SK-N-SH treated with all-trans-retinoic acid at 6 μM for 48 hours (cell line): ENCODE results near the gene FAM47E.

Experiments
- ATAC-seq: fragments of 200-7000 bp; cut with Tn5 transposase; 3 replicates; pipeline ENCODE4 v1.9.1; 2020; ENCODE audit warnings: mild to moderate bottlenecking, moderate library complexity
- ARNTL ChIP-seq: fragments of 450-650 bp; formaldehyde crosslinking; IDR thresholded peaks from 2 replicates; pipeline ENCODE4 v1.5.0; 2020; ENCODE audit warnings: low read depth, mild to moderate bottlenecking, moderate library complexity, borderline replicate concordance
- BACH2 ChIP-seq: fragments of 250-450 bp; sonication (Bioruptor Pico); IDR thresholded peaks from 2 replicates; pipeline ENCODE4 v1.9.0; 2021; ENCODE audit warnings: mild to moderate bottlenecking, borderline replicate concordance
- CSDC2 ChIP-seq: fragments of 250-450 bp; sonication (Bioruptor Pico); IDR thresholded peaks from 2 replicates; pipeline ENCODE4 v1.5.0; 2020; ENCODE audit warnings: mild to moderate bottlenecking, moderate library complexity
- ESRRG ChIP-seq: fragments of 250-450 bp; sonication (Bioruptor Pico); IDR thresholded peaks from 2 replicates; pipeline ENCODE4 v1.6.1; 2021; ENCODE audit warnings: mild to moderate bottlenecking
- GLIS3 ChIP-seq: fragments of 250-450 bp; sonication (Bioruptor Pico); IDR thresholded peaks from 2 replicates; pipeline ENCODE4 v1.5.0; 2020; ENCODE audit warnings: mild to moderate bottlenecking, moderate library complexity
- ISL1 ChIP-seq: fragments of 250-450 bp; sonication (Bioruptor Pico); IDR thresholded peaks from 2 replicates; pipeline ENCODE4 v2.1.2; 2022; ENCODE audit warnings: mild to moderate bottlenecking, moderate library complexity
- OSR1 ChIP-seq: fragments of 250-450 bp; sonication (Bioruptor Pico); IDR thresholded peaks from 2 replicates; pipeline ENCODE4 v1.8.0; 2022; ENCODE audit warnings: moderate library complexity, mild to moderate bottlenecking, inconsistent platforms
- PPARA ChIP-seq: fragments of 250-450 bp; sonication (Bioruptor Pico); IDR thresholded peaks from 2 replicates; pipeline ENCODE4 v1.5.0; 2020; ENCODE audit warnings: mild to moderate bottlenecking, borderline replicate concordance
- RARB ChIP-seq: fragments of 250-450 bp; sonication (Bioruptor Pico); IDR thresholded peaks from 2 replicates; pipeline ENCODE4 v1.8.0; 2021; ENCODE audit warnings: mild to moderate bottlenecking, moderate library complexity
- SNAI2 ChIP-seq: fragments of 250-450 bp; sonication (Bioruptor Pico); IDR thresholded peaks from 2 replicates; pipeline ENCODE4 v1.5.0; 2020; ENCODE audit warnings: mild to moderate bottlenecking, moderate library complexity
- TOX ChIP-seq: fragments of 250-450 bp; sonication (Bioruptor Pico); IDR thresholded peaks from 2 replicates; pipeline ENCODE4 v1.8.0; 2021; ENCODE audit warnings: mild to moderate bottlenecking, moderate library complexity, borderline replicate concordance
- ZC3H10 ChIP-seq: fragments of 250-450 bp; sonication (Bioruptor Pico); IDR thresholded peaks from 2 replicates; pipeline ENCODE4 v1.5.1; 2021; ENCODE audit warnings: mild to moderate bottlenecking, moderate library complexity
- ZFP3 ChIP-seq: fragments of 250-450 bp; sonication (Bioruptor Pico); IDR thresholded peaks from 2 replicates; pipeline ENCODE4 v1.5.0; 2020; ENCODE audit warnings: mild to moderate bottlenecking, moderate library complexity
- ZFP30 ChIP-seq: fragments of 450-650 bp; formaldehyde crosslinking; IDR thresholded peaks from 2 replicates; pipeline ENCODE4 v1.5.0; 2022; ENCODE audit warnings: mild to moderate bottlenecking, moderate library complexity
- ZNF565 ChIP-seq: fragments of 450-650 bp; formaldehyde crosslinking; conservative IDR thresholded peaks from 2 replicates; pipeline ENCODE4 v1.5.0; 2020; ENCODE audit warnings: low read depth, mild to moderate bottlenecking, moderate library complexity
- ZNF70 ChIP-seq: fragments of 450-650 bp; formaldehyde crosslinking; IDR thresholded peaks from 2 replicates; pipeline ENCODE4 v1.5.0; 2020; ENCODE audit warnings: mild to moderate bottlenecking, moderate library complexity
- ZNF8 ChIP-seq: fragments of 450-650 bp; formaldehyde crosslinking; IDR thresholded peaks from 2 replicates; pipeline ENCODE4 v1.5.0; 2020; ENCODE audit warnings: mild to moderate bottlenecking, moderate library complexity
- TF ChIP-seq, protein P1 (sequence below): fragments of 250-450 bp; sonication (Bioruptor Pico); IDR thresholded peaks from 2 replicates; pipeline ENCODE4 v1.5.0; 2020; ENCODE audit warnings: mild to moderate bottlenecking, moderate library complexity
- TF ChIP-seq, protein P2 (sequence below): fragments of 250-450 bp; sonication (Bioruptor Pico); IDR thresholded peaks from 2 replicates; pipeline ENCODE4 v1.5.1; 2020; ENCODE audit warnings: low read depth, mild to moderate bottlenecking, moderate library complexity
- TF ChIP-seq, protein P3 (sequence below): fragments of 250-450 bp; sonication (Bioruptor Pico); IDR thresholded peaks from 2 replicates; pipeline ENCODE4 v1.8.0; 2020; ENCODE audit warnings: mild to moderate bottlenecking, moderate library complexity, borderline replicate concordance
- TF ChIP-seq, protein P4 (sequence below): fragments of 250-450 bp; sonication (Bioruptor Pico); IDR thresholded peaks from 2 replicates; pipeline ENCODE4 v1.8.0; 2021; ENCODE audit warnings: low read depth, mild to moderate bottlenecking, moderate library complexity, borderline replicate concordance
- TF ChIP-seq, protein P5 (sequence below): fragments of 250-450 bp; sonication (Bioruptor Pico); IDR thresholded peaks from 2 replicates; pipeline ENCODE4 v1.5.1; 2021; ENCODE audit warnings: mild to moderate bottlenecking, moderate library complexity

The FAM47E gene

DNA sequence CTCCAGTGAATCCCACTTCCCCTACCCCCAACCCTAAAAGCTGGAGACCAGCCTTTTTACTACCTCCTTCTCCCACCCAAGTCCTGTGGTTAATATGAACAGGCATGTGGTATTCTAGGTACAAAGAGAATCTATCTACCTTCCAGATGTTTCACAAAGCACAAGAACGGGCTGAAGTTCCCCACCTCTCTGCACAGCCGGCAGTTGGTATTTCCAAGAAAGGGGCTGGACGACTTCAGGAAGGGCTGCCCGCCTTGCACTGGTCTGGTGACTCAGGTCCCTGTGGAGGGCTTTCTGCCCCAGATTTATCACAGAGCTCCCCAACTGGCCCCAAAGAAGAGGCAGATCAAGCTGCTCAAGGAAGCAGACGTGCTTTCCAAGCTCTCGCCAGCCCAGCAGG is 4.5 kb downstream of the FAM47E start:
- TF ChIP-seq, protein P1, sequence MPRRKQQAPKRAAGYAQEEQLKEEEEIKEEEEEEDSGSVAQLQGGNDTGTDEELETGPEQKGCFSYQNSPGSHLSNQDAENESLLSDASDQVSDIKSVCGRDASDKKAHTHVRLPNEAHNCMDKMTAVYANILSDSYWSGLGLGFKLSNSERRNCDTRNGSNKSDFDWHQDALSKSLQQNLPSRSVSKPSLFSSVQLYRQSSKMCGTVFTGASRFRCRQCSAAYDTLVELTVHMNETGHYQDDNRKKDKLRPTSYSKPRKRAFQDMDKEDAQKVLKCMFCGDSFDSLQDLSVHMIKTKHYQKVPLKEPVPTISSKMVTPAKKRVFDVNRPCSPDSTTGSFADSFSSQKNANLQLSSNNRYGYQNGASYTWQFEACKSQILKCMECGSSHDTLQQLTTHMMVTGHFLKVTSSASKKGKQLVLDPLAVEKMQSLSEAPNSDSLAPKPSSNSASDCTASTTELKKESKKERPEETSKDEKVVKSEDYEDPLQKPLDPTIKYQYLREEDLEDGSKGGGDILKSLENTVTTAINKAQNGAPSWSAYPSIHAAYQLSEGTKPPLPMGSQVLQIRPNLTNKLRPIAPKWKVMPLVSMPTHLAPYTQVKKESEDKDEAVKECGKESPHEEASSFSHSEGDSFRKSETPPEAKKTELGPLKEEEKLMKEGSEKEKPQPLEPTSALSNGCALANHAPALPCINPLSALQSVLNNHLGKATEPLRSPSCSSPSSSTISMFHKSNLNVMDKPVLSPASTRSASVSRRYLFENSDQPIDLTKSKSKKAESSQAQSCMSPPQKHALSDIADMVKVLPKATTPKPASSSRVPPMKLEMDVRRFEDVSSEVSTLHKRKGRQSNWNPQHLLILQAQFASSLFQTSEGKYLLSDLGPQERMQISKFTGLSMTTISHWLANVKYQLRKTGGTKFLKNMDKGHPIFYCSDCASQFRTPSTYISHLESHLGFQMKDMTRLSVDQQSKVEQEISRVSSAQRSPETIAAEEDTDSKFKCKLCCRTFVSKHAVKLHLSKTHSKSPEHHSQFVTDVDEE (CRISPR knock-in tag): no peak
- no peak for TF ChIP-seq ZNF565 (CRISPR knock-in tag)
- no peak for TF ChIP-seq RARB (CRISPR knock-in tag)
- no peak for TF ChIP-seq ZNF8 (CRISPR knock-in tag)
- no peak for TF ChIP-seq OSR1 (CRISPR knock-in tag)
- no peak for TF ChIP-seq ESRRG (CRISPR knock-in tag)
- TF ChIP-seq PPARA (CRISPR knock-in tag): no peak
- TF ChIP-seq ARNTL (CRISPR knock-in tag): no peak
- TF ChIP-seq BACH2 (CRISPR knock-in tag): no peak
- no peak for TF ChIP-seq SNAI2 (CRISPR knock-in tag)
- no peak for TF ChIP-seq ZFP30
- no peak for TF ChIP-seq ZC3H10 (CRISPR knock-in tag)
- no peak for TF ChIP-seq ZNF70
- TF ChIP-seq ISL1: no peak
- TF ChIP-seq, protein P2, sequence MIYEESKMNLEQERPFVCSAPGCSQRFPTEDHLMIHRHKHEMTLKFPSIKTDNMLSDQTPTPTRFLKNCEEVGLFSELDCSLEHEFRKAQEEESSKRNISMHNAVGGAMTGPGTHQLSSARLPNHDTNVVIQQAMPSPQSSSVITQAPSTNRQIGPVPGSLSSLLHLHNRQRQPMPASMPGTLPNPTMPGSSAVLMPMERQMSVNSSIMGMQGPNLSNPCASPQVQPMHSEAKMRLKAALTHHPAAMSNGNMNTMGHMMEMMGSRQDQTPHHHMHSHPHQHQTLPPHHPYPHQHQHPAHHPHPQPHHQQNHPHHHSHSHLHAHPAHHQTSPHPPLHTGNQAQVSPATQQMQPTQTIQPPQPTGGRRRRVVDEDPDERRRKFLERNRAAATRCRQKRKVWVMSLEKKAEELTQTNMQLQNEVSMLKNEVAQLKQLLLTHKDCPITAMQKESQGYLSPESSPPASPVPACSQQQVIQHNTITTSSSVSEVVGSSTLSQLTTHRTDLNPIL: no peak
- no peak for TF ChIP-seq TOX
- TF ChIP-seq, protein P3, sequence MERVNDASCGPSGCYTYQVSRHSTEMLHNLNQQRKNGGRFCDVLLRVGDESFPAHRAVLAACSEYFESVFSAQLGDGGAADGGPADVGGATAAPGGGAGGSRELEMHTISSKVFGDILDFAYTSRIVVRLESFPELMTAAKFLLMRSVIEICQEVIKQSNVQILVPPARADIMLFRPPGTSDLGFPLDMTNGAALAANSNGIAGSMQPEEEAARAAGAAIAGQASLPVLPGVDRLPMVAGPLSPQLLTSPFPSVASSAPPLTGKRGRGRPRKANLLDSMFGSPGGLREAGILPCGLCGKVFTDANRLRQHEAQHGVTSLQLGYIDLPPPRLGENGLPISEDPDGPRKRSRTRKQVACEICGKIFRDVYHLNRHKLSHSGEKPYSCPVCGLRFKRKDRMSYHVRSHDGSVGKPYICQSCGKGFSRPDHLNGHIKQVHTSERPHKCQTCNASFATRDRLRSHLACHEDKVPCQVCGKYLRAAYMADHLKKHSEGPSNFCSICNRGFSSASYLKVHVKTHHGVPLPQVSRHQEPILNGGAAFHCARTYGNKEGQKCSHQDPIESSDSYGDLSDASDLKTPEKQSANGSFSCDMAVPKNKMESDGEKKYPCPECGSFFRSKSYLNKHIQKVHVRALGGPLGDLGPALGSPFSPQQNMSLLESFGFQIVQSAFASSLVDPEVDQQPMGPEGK (CRISPR knock-in tag): no peak
- TF ChIP-seq, protein P4, sequence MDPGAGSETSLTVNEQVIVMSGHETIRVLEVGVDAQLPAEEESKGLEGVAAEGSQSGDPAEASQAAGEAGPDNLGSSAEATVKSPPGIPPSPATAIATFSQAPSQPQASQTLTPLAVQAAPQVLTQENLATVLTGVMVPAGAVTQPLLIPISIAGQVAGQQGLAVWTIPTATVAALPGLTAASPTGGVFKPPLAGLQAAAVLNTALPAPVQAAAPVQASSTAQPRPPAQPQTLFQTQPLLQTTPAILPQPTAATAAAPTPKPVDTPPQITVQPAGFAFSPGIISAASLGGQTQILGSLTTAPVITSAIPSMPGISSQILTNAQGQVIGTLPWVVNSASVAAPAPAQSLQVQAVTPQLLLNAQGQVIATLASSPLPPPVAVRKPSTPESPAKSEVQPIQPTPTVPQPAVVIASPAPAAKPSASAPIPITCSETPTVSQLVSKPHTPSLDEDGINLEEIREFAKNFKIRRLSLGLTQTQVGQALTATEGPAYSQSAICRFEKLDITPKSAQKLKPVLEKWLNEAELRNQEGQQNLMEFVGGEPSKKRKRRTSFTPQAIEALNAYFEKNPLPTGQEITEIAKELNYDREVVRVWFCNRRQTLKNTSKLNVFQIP (CRISPR knock-in tag): no peak
- TF ChIP-seq, all 23 proteins: peak for 0
- ATAC-seq: no peak

DNA sequence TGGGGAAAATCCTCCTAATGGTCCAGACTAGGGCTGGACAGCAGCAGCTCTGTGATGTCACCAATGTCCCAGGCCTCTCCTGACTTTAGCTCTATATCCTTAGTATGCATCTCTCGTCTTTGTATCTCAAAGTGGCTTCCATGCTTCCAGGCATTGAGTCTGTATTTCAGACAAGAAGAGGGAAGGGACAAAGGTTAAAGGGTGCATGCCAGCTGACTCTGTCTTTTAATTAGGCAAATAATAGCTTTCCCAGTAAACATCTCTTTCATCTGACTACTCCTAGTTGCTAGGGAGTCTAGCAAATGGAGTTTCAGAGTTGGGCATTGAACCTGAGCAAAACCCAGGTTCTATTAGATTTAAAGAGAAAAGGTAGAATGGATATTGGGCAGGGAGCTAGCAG is 5.4 kb downstream of the FAM47E start:
- ATAC-seq: no peak
- TF ChIP-seq CSDC2: no peak
- TF ChIP-seq TOX: no peak
- TF ChIP-seq, protein P1 (CRISPR knock-in tag): no peak
- TF ChIP-seq ISL1: no peak
- no peak for TF ChIP-seq PPARA (CRISPR knock-in tag)
- TF ChIP-seq, protein P5, sequence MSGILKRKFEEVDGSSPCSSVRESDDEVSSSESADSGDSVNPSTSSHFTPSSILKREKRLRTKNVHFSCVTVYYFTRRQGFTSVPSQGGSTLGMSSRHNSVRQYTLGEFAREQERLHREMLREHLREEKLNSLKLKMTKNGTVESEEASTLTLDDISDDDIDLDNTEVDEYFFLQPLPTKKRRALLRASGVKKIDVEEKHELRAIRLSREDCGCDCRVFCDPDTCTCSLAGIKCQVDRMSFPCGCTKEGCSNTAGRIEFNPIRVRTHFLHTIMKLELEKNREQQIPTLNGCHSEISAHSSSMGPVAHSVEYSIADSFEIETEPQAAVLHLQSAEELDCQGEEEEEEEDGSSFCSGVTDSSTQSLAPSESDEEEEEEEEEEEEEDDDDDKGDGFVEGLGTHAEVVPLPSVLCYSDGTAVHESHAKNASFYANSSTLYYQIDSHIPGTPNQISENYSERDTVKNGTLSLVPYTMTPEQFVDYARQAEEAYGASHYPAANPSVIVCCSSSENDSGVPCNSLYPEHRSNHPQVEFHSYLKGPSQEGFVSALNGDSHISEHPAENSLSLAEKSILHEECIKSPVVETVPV (CRISPR knock-in tag): no peak
- TF ChIP-seq ZFP3: no peak
- TF ChIP-seq GLIS3: no peak
- TF ChIP-seq, protein P3 (CRISPR knock-in tag): no peak
- TF ChIP-seq ESRRG (CRISPR knock-in tag): no peak
- no peak for TF ChIP-seq SNAI2 (CRISPR knock-in tag)
- no peak for TF ChIP-seq ZFP30
- TF ChIP-seq ZNF8 (CRISPR knock-in tag): no peak
- TF ChIP-seq ZNF70: no peak
- no peak for TF ChIP-seq ZNF565 (CRISPR knock-in tag)
- no peak for TF ChIP-seq OSR1 (CRISPR knock-in tag)
- TF ChIP-seq BACH2 (CRISPR knock-in tag): no peak
- TF ChIP-seq RARB (CRISPR knock-in tag): no peak
- TF ChIP-seq, protein P4 (CRISPR knock-in tag): no peak
- no peak for TF ChIP-seq ZC3H10 (CRISPR knock-in tag)
